Measurements from ENCODE around the gene RABL6.
A peak's percentile ranks its signal among the peaks of the same experiment; 100 is the strongest.
"Not testable (repeated sequence)": the region's sequence is repeated elsewhere in the genome, so short reads cannot be mapped to it uniquely, and the experiment has no call there.

Gene RABL6

DNA sequence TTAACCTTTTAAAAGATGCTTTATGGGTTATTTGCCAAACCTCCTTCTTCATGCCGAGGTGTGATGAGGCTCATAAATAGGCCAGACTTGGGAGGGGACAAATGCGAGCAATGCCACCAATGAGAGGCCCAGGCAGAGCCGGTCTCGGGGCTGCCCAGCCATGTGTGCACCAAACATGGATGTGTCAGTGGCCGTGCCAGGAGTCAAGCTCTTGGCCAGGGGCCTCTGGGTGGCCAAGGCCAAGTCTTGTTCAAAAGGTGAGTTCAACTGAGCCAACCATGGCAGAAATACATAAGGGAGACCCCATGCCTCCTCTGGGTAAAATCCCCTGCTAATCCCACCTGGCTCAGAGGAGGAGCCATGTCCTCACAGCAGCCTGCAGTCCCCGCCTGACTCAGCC lies 32.6 kb upstream of the RABL6 start:
- no peak for DNase-seq

GRCh38 chr9:136776947-136777346 lies 30.8 kb upstream of the RABL6 start:
- DNase-seq, result no peak

DNA sequence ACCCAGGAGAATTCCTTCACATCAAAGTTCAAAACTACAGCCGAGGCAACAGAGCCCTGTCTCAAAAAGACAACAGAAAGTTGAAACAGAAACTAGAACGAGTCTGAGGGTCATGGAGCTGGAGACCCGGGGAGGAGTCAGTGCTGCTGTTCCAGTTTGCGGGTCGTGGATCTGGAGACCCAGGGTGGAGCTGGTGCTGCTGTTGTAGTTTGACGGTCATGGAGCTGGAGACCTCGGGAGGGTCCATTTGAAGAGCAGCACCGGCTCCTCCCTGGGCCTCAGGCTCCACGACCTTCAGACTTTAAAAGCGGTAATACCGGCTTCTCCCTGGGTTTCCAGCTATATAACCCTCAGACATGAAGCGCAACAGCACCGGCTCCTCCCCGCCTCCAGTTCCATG lies 30.4 kb upstream of the RABL6 start:
- no peak for DNase-seq

- DNase-seq, result no peak
Measured at GRCh38 chr9:136779808-136780207, 27.9 kb upstream of the RABL6 start.

DNA sequence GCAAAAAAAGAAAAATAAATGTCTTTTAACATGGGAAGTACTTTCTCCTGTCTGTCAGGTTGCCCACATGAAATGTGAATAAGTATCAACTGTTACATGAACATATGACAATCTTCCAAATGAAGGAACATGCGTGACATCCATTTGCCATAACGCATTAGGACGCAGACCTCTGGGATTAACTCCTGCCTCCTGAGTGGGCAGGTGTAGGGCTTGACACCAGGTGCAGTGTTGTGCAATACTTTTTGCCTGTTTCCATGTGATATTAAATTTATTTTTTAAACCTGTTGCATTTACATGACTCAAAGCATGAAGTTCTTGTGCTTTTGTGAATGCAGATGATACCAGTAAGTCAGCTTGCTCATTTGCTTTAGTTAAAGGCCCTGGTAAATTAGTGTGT lies 25.3 kb upstream of the RABL6 start:
- DNase-seq, result no peak

- DNase-seq, result no peak
Measured at GRCh38 chr9:136784249-136784996, 23.3 kb upstream of the RABL6 start.

DNA sequence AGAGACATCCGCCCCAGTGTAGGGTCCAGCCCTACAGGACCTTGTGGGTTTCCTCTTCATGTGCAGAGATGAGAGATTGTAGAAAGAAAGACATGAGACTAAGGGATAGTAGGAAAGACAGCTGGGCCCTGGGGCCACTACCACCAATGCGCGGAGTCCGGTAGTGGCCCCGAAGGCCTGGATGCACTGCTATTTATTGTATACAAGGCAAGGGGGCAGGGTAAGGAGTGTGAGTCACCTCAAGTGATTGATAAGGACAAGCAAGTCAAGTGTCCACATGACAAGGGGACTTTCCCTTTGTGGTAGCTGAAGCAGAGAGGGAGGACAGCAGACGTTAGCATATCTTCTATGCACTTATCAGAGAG lies 22.8 kb upstream of the RABL6 start:
- DNase-seq, result no peak

- DNase-seq, result not testable (repeated sequence)
Measured at GRCh38 chr9:136785565-136786355, 22.0 kb upstream of the RABL6 start.

DNA sequence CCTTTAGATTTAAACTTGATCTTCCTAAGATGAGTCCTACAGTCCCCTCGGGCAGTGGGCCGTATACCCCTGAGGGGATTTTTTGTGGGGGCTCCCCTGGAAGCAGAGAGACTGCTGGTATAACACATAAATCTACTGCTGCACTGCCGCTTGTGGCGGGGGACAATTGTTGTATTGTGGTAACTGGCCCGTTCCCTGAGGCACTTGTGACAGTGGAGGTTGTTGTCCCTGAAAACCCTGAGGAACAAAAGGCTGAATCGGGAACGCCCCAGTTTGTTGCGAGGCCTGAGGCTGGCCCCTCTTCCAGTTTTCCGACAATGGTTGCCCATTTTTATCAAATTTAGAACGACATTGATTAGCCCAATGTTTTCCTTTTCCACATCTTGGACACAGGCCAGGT lies 21.3 kb upstream of the RABL6 start:
- no peak for DNase-seq

DNA sequence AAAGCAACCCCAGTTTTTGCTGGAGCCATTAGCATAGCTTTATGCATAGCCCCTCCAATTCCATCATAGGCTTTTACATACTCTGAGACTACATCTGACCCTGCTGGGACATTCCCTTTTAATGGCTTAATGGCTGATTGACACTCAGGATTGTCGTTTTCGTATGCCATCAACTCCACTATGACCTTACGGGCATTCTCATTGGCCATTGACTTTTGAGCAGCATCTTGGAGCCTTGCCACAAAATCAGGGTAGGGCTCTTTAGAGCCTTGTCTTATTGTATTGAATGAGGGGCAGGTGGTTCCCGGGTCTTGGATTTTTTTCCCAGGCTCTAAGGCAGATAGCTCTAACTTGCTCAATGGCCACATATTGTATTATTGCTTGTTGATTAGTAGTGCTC lies 20.8 kb upstream of the RABL6 start:
- not testable (repeated sequence) for DNase-seq

DNA sequence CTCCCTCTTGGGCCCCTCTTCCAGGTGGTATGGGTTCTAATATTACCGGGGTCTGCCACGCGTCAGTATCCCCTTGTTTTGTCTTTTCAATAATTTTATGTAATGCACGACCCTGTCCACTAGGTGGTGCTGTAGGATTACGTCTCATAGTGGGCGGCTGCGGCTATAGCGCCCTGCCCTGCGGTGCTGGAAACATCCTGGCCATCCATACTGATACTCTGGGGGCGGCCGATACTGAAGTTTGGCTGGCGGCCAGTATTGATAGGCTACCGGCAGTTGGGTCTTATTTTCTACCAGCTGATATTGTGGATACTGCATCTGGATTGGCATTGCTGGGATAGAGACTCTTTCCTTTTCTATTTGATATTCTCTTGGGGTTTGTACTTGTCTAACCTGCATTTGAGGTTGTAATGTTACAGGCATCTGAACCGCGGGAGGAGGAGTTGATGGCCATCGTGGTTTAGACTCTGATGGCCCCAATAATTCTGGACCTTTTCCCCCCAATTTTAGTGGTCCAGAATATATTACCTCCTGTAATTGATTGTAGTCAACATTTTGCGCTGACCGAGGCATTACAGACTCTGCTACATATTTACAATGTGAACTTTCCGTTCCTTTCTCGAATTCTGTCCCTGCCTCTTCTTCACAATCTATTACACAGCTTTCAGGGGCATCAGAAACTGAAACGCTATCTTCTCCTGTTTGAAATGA lies 19.9 kb upstream of the RABL6 start:
- peak; percentile 31 for DNase-seq

DNA sequence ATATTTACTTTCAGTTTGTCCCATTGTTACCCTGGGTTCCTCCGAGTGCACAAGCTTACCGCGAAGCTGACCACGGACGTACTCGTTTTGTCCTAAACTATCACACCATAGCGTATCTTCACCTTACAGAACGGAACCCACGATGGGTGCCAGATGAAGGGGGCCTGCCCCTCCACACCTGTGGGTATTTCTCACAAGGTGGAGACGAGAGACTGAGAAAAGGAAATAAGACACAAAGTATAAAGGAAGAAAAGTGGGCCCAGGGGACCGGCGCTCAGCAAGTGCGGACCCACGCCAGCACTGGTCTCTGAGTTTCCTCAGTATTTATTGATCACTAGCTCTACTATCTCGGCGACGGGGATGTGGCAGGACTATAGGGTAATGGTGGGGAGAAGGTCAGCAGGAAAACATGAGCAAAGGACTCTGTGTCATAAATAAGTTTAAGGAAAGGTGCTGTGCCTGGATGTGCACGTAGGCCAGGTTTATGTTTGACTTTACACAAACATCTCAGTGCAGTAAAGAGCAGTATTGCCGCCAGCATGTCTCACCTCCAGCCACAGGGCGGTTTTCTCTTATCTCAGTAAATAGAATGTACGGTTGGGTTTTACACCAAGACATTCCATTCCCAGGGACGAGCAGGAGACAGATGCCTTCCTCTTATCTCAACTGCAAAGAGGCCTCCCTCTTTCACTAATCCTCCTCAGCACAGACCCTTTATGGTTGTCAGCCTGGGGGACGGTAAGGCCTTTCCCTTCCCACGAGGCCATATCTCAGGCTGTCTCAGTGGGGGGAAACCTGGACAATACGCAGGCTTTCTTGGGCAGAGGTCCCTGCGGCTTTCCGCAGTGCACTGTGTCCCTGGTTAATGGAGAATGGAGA lies 18.9 kb upstream of the RABL6 start:
- DNase-seq, result not testable (repeated sequence)

GRCh38 chr9:136789523-136789937 lies 18.2 kb upstream of the RABL6 start:
- no peak for DNase-seq

DNA sequence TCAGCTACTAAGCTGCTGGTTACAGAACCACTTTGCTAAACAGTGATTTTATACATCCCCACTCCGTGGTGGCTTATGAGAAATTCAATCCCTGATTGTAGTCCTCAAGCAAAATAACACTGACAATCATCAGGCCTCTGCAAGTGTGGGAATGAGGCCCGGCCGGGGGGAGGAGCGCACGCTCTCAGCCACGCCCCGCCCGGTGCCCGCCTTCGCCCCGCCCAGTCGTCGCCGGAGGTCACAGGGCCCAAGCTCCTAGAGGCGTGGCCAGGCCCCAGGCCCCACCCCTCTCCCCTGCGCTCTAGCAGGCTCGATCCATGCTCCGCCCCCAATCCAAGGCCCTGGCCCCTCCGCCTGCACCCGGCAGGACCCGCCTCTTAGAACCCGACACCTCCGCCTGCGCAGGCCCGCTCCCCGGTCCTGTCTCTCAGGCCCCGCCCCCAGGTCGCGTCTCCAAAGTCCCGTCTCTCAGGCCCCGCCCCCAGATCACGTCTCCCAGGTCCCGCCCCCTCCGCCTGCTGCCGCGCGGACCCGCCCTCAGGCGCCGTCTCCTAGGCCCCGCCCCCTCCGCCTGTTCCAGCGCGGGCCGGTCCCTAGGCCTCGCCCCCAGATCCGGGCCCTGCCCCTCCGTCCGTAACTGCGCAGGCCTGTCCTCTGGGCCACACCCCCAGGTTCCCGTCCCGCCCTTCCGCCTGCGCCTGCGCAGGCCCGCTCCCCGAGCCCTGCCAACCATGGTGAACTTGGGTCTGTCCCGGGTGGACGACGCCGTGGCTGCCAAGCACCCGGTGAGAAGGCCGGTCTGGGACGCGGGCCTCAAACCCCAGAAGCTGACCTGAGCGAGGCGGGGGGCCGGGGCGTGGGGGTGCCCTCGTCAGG lies 16.9 kb upstream of the RABL6 start, which contains the start of gene TMEM141:
Gene TMEM141 (plus strand): TSS at position 705 of the 876 bp plus-strand sequence. CDS start 27 bp downstream, at position 732.
- DNase-seq, result peak; percentile 99

DNA sequence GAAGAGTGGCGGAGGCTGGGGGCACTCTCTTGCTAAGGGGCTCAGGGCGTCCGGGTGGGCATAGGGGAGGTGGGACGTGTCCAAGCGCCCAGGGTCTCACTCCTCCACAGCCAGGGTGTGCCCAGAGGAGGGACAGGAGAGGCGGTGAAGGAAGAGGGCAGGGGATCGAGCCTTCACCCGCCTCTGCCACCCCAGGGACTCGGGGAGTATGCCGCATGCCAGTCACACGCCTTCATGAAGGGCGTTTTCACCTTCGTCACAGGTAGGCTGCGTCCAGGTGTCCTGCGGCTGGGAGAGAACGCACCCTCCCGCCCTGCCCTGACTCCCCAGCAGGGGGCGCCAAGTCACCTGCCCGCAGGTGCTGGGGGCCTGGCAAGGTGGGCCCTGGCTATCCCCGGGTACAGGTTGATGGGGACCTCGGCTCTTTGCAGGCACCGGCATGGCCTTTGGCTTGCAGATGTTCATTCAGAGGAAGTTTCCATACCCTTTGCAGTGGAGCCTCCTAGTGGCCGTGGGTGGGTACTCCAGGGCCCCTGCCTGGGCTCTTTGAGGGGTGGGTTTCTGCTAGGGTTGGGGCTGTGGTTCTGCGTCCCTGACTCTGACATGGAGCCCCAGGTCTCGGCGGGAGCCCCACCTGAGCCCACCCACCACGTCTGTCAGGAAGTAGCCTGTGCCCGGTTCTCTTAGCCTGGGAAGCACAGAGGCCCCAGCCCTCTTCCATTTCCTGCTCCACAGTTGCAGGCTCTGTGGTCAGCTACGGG lies 16.1 kb upstream of the RABL6 start:
- DNase-seq, result no peak

GRCh38 chr9:136792321-136793085 lies 15.2 kb upstream of the RABL6 start:
- no peak for DNase-seq

DNA sequence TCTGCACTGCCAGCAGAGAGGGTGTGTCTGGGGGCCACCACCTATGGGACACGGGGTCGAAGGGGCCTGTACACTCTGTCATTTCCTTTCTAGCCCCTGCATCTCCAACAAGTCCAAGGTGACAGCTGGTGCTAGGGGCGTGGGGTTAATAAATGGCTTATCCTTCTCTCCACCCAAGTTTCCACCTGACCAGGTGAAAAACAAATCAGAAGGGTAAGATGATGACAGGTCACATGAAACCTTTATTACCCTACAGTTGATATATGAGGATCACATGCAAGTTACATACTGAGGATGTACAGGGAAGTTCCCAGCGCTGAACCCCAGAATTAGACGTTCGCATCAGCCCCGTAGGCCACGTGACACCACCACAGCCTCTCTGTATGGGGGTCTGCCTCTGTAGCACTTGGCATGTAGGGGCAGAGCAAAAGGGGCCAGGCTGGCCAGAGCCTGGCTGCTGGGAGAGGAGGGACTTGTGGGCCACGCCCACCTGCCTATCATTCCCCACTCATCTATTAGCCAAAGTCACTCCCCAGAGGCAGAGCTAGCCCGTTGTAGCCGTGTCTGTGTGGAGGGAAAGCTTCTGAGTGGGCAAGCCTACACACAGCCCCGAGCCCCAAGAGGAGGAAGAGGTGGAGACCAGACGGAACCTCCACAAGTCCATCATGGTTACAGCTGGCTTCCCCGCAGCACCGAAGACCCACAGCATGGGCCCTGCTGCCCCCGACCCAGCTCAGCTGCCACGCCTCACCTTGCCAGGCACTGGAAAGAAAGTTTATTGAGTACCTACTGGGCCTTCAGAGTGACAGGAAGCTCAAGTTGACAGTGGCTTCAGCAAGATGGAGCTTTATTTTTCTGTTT lies 14.4 kb upstream of the RABL6 start:
- DNase-seq, result no peak

GRCh38 chr9:136794281-136794999 lies 13.3 kb upstream of the RABL6 start:
- DNase-seq, result no peak

Data from T1000 (cell line).